HFFc6 (cell line): Measurements from ENCODE around the gene ADGRA1. TPM values are rescaled to one million over a fixed set of nuclear protein-coding genes. Genes with fewer than 3 reads are reported as not detected.

Source experiments
- DNase-seq: peaks from one replicate; pipeline ENCODE4 v3.0.0-alpha.2; 2018
- H3K27ac Mint-ChIP-seq: 2 replicates; pipeline ENCODE4 v1.8.0; 2020; ENCODE audit warnings: mild to moderate bottlenecking, mixed read lengths
- H3K27me3 Mint-ChIP-seq: 2 replicates; pipeline ENCODE4 v1.8.0; 2021; ENCODE audit warnings: mild to moderate bottlenecking, moderate library complexity, mixed read lengths; ENCODE audit not compliant: insufficient read depth
- H3K36me3 Mint-ChIP-seq: 2 replicates; pipeline ENCODE4 v1.8.0; 2021; ENCODE audit warnings: low read depth, mixed read lengths
- H3K4me1 Mint-ChIP-seq: 2 replicates; pipeline ENCODE4 v1.8.0; 2020; ENCODE audit warnings: low read depth, mixed read lengths
- H3K4me3 Mint-ChIP-seq: 2 replicates; pipeline ENCODE4 v1.8.0; 2020; ENCODE audit warnings: mild to moderate bottlenecking, moderate library complexity, mixed read lengths
- H3K9me3 Mint-ChIP-seq: 2 replicates; pipeline ENCODE4 v1.8.0; 2020; ENCODE audit warnings: mild to moderate bottlenecking, mixed read lengths
- total RNA-seq, 6 experiments: library from RNA; stranded (reverse); fragmentation: NEBNext Ultra II Directional; extraction: Animal tissue kit (Norgen Biotek cat#: 25700); gene quantifications; 2 replicates in 1 of 6; 3 replicates in 5 of 6; pipeline ENCODE4 v1.2.3, GENCODE V29; 2021
- TF ChIP-seq, protein P1 (sequence below): fragments of 200-600 bp; sonication (generic); IDR thresholded peaks from 2 replicates; pipeline ENCODE4 v1.5.0; 2021; ENCODE audit warnings: antibody characterized with exemption, mild to moderate bottlenecking

ADGRA1 gene
- total RNA-seq, 6 experiments from 2014 or later, result not detected

DNA sequence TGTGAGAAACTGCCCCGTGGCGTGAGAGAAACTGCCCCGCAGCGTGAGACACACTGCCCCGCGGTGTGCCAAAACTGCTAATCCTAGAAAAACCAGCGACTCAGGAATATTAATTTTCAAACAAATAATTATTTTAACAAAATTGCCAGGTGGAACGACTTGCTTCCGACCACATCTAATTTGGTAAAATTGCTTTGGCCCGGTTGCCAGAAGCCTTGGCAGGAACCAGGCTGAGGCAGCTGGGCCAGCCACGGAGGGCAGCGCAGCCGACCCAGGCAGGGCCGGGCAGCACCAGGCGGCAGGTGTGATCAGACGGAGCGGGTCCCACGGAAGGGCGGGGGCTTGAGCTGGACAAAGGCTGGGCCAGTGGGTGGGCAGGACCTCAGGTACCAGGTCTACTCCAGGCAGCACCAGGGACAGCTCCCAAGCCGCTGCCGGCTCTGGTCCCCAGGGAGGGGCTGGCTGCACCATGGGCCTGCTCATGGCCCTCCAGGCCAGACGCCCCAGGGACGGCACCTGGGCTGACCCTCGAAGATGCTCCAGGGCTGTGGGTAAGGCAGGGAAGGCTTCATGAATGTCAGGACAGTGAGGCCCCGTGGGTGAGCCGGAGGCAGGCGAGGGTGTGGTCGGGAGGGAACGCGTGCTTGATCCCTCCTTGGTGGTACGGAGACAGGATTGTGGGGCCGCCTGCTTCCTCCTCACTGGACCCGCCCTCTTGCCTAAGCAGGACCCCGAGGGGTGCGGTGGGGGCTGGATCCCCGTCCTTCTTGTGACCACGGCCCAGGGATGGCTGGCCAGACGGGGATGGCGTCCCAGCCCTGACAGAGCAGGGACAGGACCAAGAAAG is 7.7 kb upstream of the ADGRA1 start:
- Mint-ChIP-seq H3K27me3 (peaks cover 3% of the 10 kb centered on the region), H3K9me3 (peaks cover 19% of the 10 kb centered on the region; the same call in 1 of the 2 replicates), H3K4me1 (no peaks in the 10 kb centered on the region), H3K4me3 (no peak overlapping the region), H3K27ac (no peak overlapping the region), H3K36me3 (no peaks in the 10 kb centered on the region)
- no peak for DNase-seq
- TF ChIP-seq, protein P1, sequence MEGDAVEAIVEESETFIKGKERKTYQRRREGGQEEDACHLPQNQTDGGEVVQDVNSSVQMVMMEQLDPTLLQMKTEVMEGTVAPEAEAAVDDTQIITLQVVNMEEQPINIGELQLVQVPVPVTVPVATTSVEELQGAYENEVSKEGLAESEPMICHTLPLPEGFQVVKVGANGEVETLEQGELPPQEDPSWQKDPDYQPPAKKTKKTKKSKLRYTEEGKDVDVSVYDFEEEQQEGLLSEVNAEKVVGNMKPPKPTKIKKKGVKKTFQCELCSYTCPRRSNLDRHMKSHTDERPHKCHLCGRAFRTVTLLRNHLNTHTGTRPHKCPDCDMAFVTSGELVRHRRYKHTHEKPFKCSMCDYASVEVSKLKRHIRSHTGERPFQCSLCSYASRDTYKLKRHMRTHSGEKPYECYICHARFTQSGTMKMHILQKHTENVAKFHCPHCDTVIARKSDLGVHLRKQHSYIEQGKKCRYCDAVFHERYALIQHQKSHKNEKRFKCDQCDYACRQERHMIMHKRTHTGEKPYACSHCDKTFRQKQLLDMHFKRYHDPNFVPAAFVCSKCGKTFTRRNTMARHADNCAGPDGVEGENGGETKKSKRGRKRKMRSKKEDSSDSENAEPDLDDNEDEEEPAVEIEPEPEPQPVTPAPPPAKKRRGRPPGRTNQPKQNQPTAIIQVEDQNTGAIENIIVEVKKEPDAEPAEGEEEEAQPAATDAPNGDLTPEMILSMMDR, result no peak

DNA sequence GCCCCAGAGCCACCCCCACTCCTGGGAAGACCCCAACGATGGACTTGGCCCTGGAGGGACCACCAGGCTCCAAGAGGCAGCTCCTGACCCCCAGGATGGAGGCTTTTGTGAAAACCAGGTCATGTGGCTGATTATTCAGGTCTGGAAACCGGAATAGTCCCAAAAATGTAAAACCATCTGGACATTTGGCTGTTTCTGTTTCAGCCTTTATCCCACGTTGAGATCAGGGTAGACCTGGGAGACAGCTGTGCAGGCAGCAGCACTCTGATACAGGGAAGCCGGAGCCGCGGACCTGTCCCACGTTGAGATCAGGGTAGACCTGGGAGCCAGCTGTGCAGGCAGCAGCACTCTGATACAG is 7.1 kb upstream of the ADGRA1 start:
- TF ChIP-seq, protein P1, result no peak
- Mint-ChIP-seq H3K4me1 (no peaks in the 10 kb centered on the region), H3K27me3 (peaks cover 1% of the 10 kb centered on the region), H3K36me3 (no peaks in the 10 kb centered on the region), H3K27ac (no peak overlapping the region), H3K9me3 (peaks cover 15% of the 10 kb centered on the region; the same call in 1 of the 2 replicates), H3K4me3 (no peak overlapping the region)
- DNase-seq, result no peak

DNA sequence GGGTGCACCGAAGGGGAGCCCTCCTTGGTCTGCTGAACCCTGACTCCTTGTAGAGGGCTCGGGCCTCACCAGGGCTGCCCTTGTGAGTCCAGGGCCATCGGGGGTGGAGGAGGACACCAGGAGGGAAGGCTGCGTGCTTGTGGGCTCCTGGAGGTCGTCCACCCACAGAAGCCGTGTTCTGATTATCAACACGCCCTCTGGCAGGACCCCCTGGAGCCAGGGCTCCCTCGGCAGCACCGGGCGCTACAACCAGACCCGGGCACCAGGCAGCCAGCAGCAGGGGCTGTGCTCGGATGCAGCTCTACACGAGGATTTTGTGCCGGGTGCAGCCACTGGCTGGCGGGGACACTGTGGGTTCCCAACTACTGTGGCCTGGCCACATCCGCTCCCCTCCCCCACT is 6.1 kb upstream of the ADGRA1 start:
- peaks cover 9% of the 10 kb centered on the region; the same call in 1 of the 2 replicates for H3K9me3 Mint-ChIP-seq
- H3K4me1 Mint-ChIP-seq, result no peaks in the 10 kb centered on the region
- H3K36me3 Mint-ChIP-seq, result no peaks in the 10 kb centered on the region
- no peak overlapping the region for H3K27ac Mint-ChIP-seq
- TF ChIP-seq, protein P1, result no peak
- no peak for DNase-seq
- no peak overlapping the region for H3K4me3 Mint-ChIP-seq
- no peaks in the 10 kb centered on the region; the same call in 1 of the 2 replicates for H3K27me3 Mint-ChIP-seq

DNA sequence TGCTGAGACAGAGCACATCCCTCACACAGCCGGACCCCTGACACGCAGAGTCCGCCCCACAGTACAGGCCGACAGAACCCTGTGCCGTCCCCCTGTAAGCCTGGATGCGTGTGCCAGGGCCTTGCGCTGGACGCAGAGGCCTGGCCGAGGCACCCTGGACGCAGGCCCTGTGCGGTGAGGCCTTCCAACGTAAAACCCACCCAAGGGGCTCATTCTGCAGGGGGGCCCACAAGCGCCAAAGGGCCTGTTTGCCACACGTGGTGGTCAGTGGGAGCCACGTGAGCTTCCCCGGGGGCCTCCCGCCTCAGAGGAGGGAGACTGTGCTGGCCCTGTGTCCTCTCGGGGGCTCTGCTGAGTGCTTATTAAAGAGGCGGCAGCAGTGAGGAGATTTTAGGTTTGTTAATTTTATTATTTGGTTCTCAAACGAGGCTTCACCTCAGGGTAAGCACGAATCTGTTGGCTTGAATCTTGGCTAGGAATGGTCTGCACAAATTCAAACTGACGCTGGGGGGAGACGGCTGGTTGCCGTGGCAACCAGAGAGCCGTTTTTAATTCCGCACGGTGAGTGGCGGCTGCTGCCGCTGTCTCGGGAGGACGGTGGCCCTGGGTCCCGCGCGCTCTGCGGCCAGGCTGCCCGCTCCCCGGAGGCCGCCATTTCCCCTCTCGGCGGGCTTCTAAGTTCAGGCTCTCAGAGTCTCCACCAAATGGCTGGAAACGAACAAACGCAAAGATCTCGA is 4.9 kb upstream of the ADGRA1 start:
- peaks cover 9% of the 10 kb centered on the region; the same call in 1 of the 2 replicates for H3K9me3 Mint-ChIP-seq
- no peak for DNase-seq
- peaks cover 5% of the 10 kb centered on the region for H3K27me3 Mint-ChIP-seq
- no peaks in the 10 kb centered on the region for H3K36me3 Mint-ChIP-seq
- H3K4me3 Mint-ChIP-seq, result no peak overlapping the region
- no peak overlapping the region for H3K27ac Mint-ChIP-seq
- no peaks in the 10 kb centered on the region for H3K4me1 Mint-ChIP-seq
- TF ChIP-seq, protein P1, result no peak

DNA sequence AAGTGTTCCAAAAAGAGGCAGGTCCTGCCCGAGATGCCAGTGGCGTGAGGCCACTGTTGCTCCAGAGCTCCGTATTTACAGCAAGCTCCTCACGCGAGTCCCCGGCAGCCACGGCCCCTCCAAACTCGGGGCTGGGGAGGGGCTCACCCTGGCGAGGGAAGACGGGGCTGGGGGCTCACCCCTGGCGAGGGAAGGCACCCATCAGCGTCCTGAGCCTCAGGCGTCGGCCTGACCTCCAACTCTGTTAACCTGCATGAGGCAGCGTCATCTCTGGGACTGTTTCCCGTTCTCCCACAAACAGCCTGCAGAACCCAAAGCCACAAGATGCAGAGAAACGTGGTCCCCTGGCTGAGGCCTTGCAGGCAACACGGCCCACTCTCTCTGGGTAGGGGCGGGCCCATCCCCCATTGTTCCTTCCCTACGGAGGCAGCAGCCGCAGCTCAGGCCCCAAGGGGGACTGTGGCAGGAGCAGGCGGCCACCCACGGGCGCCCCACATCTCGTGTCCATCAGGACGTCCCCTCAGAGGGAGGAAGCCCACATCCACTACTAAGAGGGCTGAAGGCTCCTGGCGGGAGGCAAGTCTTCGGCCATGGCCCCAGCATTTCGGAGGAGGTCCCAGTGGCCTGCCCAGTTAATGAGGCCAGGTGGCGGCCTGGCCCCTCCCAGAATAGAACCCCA is 4.2 kb upstream of the ADGRA1 start:
- Mint-ChIP-seq H3K9me3 (peaks cover 9% of the 10 kb centered on the region; the same call in 1 of the 2 replicates), H3K4me1 (no peaks in the 10 kb centered on the region), H3K27me3 (peaks cover 5% of the 10 kb centered on the region), H3K36me3 (no peaks in the 10 kb centered on the region), H3K4me3 (no peak overlapping the region), H3K27ac (no peak overlapping the region)
- TF ChIP-seq, protein P1, result no peak
- no peak for DNase-seq
